CD4-positive, alpha-beta T cell treated with Interleukin-17A for 4 hours (primary cell): ENCODE data around the gene SLC16A1.
"Not testable (repeated sequence)": the region's sequence is repeated elsewhere in the genome, so short reads cannot be mapped to it uniquely, and the experiment has no call there.

Experiments
- DNase-seq: peaks from one replicate; pipeline ENCODE4 v3.0.0-alpha.2; 2020; ENCODE audit warnings: mixed read lengths

The SLC16A1 gene

DNA sequence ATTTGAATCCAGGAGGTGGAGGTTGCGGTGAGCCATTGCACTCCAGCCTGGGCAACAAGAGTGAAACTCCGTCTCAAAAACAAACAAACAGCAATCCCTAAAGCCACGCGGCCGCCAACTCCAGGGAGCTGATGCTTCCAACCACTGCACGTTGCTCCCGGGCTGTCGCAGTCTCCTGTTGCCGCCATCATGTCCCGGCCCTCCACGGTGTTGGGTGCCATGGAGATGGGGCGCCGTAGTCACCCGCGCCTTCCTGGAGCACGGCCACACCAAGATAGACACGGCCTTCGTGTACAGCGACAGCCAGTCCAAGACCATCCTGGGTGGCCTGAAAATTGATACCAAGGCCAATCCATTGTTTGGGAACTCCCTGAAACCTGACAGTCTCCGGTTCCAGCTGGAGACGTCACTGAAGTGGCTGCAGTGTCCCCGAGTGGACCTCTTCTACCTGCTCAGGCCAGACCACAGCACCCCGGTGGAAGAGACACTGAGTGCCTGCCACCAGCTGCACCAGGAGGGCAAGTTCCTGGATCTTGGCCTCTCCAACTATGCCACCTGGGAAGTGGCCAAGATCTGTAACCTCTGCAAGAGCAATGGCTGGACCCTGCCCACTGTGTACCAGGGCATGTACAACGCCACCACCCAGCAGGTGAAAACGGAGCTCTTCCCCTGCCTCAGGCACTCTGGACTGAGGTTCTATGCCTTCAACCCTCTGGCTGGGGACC lies 32.6 kb downstream of the SLC16A1 start:
- DNase-seq = no peak

DNA sequence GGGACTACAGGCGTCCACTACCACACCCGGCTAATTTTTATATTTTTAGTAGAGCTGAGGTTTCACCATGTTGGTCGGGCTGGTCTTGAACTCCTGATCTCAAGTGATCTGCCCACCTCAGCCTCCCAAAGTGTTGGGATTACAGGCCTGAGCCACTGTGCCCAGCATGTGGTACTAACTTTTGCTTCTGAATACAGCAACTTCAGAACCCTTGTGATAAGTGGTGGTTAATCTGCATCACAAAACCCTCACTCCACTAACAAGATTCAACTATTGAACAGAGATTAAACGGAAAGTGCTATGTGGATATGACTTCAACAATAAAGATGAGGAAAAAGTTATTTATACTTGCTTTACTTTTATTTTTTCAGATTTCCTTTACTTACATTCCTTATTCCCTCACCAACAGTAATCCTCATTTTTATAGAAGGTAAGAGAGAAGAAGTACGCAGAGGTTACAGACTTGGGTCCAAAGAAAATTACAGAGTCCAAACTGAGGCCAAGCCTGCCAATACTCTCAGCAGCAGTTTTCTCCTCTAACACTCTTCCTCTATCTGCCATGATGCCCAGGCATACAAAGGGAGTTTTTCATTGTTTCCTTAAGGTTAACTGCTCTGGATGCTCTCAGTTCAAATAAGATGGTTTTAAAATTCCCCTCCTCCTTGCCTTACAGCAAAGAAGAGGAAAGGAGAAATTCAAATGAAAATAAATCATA lies 44.3 kb downstream of the SLC16A1 start:
- DNase-seq = no peak

DNA sequence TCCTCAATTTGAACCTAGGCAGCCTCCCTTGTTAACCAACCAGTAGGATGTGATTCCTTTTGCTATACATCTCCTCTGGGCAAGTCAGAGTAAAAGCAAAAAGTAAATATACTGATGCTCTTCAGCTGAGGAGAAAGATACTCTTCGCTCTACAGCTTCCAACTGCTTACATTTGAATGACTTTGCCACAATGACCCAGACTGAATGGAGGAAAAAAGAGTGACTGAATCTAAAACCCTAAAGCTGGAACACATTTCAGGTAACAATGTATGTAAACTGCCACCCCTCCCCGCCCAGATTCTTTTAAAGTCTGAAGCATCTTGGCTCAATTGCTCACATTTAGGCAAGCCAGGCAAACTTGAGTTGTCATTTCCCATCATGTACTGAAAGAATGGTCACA lies 46.1 kb downstream of the SLC16A1 start:
- DNase-seq = no peak

DNA sequence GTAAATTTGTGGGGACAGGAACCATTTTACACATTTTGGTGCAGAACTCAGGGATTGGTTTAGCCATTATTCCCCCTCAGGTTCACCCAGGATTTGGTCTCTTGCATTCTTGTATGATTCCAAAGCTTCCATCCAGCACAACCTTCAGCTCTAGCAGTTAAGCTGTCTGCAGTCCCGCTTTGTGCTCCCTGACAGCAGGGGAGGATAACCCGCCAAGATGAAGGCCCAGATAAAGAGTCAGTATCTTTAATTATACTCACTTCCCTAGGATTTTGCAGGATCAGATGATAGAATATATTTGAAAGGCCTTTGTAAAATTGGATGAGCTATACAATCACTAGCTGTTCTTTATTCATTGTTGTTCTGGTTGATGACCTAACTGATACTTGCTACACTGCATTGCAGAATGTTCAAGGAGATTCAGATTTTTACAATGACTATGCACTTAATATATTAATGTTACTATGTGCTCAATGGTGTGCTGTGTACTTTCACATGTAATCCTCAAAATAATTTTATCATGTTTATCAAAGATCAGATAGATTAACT lies 49.8 kb downstream of the SLC16A1 start:
- no peak for DNase-seq

DNA sequence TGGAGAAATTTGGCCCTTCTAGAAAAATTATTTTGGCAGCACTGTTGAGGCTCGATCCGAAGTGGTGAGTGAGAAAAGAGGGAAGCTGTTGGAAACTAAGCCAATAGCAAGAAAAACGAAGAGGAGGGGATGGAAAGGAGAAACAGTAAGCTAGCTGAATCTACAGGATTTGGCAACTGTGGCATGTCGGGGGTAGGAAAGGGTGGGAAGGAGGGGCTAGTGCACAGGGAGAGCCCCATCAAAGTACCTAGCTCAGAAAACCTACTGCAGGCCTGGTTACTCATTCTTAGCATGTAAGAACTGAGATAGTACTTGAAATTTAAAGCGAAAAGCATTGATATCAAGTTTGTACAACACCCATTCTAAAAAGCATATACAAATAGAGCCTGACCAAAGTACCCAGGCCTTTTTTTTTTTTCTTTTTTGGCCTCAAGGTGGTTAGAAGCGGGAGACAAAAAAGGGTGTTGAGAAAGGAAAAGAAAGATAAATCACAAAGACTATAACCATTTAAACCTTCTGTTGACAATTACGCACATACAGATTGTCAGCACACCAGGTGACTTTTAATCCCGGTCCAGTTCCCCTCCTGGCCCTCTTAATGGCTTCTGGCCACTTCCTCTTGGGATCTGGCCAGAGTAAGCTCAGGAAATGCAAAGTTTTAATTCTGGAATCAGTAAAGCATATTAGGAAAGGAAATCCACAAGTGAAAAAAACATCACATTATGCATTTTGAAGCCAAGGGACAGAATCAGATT lies 50.4 kb downstream of the SLC16A1 start:
- DNase-seq = no peak

DNA sequence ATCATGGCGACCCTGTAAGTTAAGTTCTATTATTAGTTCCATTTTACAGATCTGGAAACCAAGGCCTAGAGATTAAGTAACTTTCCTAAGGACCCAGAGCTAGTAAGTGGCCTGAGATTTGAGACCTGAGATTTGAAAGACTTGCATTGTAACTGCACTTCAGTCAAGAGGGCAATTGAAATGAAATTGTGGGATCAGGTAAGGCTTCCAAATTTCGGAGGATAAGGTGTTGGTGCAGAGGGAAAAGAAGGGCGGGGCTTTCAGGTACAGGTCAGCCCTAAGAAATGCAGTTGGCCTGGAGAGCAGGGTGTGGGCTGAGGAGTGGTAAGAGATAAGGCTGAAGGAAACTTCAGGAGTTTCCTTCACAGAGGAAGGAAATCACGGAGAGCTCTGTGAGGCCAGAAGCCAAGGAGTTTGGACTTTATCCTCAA lies 51.1 kb downstream of the SLC16A1 start:
- no peak for DNase-seq

DNA sequence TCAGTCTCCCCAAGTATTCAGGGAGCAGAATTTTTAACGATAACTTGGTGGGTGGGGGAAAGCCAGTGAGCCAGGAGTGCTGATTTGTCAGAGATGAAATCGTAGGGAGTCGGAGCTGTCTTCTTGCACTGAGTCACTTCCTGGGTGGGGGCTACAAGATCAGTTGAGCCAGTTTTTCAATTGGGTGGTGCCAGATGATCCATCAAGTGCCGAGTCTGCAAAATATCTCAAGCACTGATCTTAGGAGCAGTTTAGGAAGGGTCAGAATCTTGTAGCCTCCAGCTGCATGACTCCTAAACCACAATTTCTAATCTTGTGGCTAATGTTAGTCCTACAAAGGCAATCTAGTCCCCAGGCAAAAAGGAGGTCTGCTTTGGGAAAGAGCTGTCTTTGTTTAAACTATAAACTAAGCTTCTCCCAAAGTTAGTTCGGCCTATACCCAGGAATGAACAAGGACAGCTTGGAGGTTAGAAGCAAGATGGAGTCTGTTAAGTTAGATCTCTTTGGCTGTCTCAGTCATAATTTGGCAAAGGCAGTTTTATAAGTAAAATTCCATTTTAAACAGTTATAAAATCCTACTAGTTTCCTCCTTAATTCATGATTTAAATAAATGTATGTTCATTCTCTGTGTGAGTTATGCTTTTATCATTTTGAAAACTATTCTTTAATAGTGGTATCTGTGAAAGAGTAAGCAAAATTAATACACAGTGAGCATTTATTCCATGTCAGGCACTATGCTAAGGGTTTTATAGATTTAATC lies 51.7 kb downstream of the SLC16A1 start:
- peak; percentile 18 for DNase-seq

DNA sequence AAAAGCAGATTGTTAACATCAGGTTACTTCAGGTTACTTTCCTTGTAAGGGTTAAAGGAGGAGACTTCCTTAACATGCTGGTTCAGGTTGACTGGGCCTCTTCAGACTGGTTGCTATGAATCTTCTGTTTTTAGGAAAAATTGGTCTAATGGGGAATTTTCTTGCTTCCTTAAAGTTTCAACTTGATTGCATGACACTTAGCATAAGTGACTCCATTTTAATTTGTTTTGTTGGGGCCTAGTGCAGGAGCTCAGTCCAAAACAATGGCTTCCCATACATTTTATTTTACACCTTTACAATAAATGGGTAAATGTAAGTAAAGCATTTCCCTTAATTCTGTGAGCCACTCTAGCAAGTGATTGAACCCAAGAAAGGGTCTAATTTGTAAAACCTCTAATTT lies 53.8 kb downstream of the SLC16A1 start:
- DNase-seq = no peak

DNA sequence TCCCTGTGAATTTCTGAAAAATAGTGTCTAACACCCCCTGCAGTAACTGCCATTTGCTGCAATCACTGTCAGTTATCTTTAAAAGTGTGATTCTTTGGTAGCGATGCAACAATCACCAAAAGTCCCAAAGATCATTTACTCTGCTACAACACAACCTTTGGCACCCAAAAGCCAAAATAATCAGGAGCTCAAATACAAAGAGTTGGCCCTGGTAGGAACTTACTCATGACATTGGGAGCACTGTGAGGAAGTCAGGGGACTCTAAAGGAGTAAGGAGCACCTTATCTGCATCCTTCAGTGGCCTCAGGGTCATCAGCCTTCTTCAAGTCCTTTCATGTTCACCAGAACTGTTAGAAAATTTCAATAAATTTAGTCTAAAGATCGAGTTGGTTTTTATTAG lies 54.6 kb downstream of the SLC16A1 start:
- DNase-seq = no peak

DNA sequence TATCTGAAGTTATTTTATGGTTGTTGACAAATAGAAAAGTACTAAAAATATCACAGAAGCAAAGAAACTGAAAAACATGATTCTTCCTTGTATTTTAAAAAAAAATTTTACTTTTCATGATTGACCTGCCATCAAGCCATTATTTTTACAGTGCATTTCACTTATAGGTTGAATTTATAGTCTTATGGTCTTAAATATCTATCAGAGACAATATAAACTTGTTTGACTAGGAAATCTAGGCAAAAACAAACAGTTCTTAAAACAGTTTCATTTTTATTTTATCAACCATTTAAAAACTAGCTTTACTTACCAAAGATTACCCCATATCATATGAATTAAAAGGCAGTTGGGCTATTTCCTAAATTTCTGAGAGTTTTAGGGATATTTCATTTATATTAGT lies 59.2 kb downstream of the SLC16A1 start:
- no peak for DNase-seq

DNA sequence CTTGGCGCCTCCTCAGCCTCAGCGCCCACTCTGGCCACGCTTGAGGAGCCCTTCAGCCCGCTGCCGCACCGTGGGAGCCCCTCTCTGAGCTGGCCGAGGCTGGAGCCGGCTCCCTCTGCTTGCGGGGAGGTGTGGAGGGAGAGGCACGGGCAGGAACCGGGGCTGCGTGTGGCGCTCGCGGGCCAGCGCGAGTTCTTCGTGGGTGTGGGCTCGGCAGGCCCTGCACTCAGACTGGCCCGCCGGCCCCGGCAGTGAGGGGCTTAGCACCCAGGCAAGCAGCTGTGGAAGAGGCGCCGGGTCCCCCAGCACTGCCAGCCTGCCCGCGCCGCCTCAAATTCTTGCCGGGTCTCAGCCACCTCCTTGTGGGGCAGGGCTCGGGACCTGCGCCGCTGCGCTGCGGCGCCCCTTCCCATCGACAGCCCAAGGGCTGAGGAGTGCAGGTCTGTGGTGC lies 61.4 kb downstream of the SLC16A1 start:
- no peak for DNase-seq

DNA sequence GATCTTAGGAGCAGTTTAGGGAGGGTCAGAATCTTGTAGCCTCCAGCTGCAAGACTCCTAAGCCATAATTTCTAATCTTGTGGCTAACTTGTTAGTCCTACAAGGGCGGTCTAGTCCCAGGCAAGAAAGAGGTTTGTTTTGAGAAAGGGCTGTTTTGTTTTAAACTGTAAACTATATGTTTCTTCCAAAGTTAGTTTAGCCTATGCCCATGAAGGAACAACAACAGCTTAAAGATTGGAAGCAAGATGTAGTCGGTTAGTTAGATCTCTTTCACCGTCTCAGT lies 62.0 kb downstream of the SLC16A1 start:
- DNase-seq = no peak

DNA sequence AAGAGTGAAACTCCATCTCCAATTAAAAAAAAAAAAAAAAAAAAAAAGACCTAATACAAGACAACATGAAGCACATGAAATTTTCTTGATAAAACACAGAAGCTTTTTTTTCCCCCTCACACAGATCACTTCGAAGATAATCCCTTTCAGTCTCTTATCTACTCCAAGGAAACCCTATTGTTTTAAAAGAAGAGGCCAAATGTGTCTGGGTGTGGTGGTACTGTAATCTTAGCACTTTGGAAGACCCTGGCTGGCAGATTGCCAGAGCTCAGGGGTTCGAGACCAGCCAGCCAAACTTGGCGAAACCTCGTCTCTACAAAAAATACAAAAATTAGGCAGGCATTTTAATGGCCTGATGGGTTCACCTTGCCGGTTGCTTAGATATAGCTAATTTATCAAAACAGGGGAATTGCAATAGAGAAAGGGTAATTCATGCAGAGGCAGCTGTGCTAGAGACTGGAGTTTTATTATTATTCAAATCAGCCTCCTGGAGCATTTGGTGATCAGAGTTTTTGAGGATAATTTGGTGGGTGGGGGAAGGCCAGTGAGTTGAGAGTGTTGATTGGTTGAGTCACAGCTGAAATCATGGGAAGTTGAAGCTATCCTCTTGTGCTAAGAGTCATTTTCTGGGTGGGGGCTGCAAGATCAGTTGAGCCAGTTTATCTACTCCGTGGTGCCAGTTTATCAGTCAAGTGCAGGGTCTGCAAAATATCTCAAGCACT lies 62.5 kb downstream of the SLC16A1 start:
- no peak for DNase-seq

DNA sequence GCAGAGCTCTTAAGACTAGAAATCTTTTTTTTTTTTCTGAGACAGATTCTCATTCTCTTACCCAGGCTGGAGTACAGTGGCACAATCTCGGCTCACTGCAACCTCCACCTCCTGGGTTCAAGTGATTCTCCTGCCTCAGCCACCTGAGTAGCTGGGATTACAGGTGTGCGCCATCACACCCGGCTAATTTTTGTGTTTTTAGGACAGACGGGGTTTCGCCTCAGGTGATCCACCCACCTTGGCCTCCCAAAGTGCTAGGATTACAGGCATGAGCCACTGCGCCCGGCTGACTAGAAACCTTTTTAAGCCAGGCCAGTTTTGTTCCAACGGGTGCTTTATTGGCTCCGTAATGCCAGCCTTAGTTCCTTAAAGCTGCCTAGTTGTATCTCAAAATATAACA lies 66.1 kb downstream of the SLC16A1 start:
- DNase-seq = not testable (repeated sequence)

DNA sequence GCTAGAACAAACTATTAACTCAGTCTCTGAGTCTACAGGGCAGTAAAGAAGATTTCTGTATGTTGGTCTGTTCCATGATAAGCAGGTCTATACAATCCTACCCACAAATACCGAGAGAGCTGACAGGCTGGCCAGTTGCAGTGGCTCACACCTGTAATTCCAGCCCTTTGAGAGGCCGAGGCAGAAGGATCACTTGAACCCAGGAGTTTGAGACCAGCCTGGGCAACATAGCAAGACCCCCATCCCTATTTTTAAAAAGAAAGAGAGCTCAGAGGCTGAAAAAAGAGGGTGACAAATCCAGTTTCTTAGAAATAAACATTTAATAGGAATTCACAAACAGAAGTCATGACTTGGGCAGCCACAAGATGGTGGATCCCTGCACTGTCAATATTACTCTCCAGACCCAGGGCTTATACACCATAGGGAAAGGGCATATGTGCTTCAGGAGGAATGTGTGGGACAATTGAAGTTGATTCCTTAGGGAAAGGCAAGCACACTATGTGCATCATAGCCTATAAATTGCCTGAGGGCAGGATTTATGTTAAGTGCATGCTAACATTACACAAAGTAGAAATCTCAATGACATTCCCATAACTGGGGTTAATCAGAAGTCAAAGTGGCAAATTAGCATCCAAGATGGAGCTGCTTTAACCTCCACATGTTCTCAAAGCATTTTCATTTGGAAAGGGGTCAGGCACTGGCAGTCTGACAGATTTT lies 66.8 kb downstream of the SLC16A1 start:
- DNase-seq = no peak

DNA sequence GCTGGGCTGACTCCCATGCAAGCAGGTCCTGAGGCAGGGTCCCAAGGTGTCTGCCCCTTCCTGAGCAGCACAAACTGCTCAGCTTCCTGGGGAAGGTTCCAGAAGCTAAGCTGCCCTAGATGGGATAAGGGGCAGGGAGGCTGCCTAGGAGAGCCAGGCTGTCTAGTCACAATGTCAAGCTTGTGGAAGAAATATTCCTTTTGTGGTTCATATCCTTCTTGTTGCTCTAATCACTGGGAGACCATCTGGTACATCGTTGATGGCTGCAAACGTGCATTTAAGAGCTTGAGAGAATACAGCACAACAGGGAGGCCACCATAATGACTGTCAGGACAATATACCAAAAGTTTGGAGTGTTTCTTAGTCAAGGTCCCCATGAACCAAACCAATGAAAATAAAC lies 67.4 kb downstream of the SLC16A1 start:
- no peak for DNase-seq

DNA sequence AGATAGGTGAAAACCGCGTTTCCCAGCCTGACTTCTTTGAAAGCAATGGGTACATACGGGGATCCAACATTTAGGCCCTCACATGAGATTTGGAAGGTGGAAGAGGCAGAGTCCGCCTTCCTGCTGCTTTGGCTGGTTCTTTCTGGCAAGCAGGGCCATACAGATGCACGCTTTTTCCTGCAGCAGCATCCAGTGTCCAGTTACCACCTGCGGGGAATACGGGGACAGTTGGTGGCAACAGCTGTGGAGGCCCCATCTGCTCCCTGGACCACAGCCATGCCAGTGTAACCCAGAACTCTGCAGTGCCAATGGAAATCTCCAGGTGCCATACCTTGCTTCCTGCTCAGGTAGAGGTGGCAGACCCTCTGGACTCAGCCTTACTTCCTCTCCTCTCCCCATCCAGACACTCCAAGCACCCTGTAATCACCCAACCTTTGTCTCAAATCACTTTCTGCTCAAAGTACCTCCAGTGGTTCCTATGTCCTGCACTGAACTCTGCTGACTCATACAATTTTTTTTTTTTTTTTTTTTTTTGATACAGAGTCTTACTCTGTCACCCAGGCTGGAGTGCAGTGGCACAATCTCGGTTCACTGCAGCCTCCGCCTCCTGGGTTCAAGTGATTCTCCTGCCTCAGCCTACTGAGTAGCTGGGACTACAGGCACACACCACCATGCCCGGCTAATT lies 68.3 kb downstream of the SLC16A1 start:
- DNase-seq = no peak

DNA sequence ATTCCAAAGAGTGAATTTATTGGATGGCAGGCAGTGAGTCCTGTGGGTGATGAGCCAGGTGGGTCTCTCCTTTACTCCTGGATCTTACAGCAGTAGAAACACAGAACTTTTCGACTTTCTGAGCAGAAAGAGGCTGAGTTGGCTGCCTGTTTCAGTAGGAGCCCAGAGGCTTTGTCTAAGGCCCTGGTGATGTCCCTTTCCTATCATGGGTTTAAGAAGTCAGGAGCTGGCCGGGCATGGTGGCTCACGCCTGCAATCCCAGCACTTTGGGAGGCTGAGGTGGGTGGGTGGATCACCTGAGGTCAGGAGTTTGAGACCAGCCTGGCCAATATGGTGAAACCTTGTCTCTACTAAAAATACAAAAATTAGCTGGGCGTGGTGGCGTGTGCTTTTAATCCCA lies 71.0 kb downstream of the SLC16A1 start:
- DNase-seq = not testable (repeated sequence)

DNA sequence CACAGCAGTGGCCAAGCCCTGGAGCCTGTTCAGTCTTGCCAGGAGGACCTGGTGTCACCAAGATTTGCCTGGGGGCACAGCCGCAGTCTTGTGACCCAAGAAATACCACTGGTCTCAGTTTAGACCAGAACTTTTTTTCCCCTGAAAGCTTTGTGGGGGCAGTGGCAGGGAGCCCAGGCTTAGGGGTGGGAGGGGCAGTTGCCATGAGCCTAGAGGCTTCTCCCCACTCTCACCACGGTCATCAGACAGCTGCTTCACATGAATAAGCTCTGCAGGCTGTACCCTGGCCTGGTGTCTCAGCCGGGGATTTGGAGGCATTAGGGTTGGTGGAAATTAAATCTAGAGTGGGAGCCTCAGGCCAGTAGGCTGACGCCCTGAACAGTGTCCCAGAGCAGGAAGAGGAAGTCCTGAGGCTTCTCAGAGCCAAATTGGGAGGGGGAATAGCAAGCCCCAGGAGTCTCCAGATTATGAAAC lies 73.7 kb downstream of the SLC16A1 start:
- DNase-seq = no peak

DNA sequence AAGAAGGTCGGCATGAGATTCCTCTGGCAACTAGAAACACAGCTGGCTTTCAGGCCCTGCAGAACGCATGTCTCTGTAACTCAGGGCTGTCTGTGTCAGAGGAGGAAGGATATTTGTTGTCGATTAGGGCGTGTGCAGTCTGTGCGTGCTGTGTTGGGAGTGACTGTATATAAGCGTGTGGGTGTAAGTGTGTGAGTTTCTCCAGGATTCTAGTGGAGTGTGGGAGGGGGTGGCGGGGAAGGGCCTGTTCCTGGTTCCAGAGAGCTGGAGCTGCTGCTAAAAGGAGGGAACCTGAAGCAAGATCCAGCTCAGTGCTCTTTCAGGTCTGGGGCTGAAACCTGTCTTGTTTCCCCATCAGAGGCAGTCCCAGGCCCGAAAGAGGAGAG lies 74.3 kb downstream of the SLC16A1 start:
- DNase-seq = no peak

DNA sequence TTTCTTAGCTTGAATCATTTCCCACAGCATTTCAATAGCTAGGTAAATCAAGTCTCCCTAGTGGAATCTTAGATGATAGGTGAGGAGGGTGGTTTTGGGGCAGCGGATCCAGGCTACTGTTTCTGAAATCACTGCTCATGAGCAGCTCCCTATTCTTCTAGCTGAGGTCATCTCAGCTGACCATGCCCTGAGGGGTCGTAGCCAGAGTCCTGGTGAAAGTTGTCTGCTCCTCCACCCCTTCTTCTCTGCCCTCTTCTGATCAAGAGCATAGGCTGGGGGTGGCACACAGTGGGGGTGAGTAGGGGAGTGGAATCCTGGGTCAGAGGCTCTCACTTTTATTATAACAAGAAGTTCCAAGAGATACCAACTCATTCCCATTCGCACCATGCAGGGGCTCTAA lies 76.2 kb downstream of the SLC16A1 start:
- no peak for DNase-seq
